ENCODE measurements around the gene CHST12.
"Not testable (repeated sequence)": the region's sequence is repeated elsewhere in the genome, so short reads cannot be mapped to it uniquely, and the experiment has no call there.

CHST12 gene

GRCh38 chr7:2437537-2438148, 34.2 kb downstream of the CHST12 start:
- no peak for DNase-seq

DNA sequence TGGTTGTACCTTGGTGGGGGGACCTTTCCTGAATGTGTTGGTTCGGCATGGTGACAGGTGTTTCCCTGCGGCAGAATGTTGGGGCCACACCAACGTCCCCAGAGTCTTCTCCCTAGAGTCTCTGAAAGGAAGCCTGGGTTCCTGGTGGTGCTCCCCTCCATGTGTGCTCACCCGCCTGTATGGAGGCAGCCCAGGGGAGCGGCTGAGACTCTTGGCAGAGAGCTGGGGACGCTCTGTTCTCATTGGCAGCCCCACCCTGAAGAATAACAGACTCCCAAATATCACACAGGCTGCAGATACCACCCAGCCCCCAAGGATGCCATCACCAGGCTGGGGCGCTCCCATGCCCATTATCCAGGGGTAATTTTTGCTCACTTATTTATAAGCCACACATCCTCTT, 34.8 kb downstream of the CHST12 start:
- DNase-seq, result no peak

GRCh38 chr7:2438775-2439174, 35.4 kb downstream of the CHST12 start:
- no peak for DNase-seq

GRCh38 chr7:2440608-2441245, 37.3 kb downstream of the CHST12 start:
- DNase-seq, result no peak

DNA sequence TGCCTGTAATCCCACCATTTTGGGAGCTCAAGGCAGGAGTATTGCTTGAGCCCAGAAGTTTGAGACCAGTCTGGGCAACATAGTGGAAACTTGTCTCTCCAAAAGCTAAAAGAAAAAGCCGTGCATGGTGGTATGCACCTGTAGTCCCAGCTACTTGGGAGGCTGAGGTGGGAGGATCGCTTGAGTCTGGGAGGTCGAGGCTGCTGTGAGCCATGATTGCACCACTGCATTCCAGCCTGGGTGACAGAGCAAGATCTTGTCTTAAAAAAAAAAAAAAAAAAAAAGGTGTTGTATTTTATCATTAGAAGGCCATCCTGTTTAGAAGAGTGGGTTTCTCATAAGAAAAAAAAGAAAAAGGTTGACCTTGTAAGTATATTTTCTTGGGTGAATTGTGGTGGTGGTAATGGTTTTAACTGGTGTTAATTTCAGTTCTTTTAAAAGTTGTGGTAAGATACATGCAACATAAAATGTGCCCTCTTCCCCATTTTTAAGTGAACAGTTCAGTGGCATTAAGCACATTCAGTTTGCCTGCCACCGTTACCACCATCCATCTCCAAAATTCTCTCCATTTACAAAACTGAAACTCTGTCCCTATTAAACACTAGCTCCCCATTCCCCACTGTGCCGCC, 38.1 kb downstream of the CHST12 start:
- DNase-seq, result no peak

DNA sequence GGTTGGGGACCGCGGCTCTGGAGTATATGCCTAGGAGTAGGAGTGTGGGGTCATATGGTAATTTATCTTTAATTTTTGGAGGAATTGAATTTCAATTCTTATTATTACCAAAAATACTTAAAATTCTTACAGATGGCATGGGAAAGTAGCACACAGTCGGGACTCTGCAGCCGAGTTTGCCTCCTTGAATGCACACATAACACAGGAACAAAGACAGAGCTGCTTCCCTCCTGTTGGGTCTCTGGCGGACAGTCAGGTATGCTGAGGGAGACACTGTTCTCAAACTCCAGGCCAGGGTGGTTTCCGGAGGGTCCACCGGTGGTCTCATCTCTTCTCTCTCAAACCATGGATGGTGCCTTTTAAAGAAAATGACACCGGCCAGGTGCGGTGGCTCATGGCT, 40.1 kb downstream of the CHST12 start:
- no peak for DNase-seq

DNA sequence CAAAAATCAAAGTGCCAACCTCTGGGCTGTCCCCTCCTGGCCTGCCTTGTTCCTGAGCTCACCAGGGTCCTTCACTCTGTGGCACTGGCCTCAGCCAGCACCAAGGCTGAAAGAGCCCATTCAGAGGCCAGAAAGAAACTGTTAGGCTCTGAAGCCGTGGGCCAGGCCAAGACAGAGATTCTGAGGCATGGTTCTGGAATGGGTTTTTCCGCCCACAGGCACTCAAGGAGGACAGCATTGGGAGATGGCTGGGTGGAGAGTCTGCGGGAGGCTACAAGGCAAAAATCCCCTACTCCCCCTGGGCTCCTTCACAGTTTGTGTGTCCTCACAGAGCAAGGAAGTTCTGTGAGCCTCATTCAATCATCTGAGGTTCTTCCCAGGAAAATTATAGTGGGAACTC, 41.1 kb downstream of the CHST12 start:
- no peak for DNase-seq

GRCh38 chr7:2445047-2445446, 41.6 kb downstream of the CHST12 start:
- DNase-seq, result no peak

- no peak for DNase-seq
Observed at GRCh38 chr7:2445898-2446555, 42.6 kb downstream of the CHST12 start.

GRCh38 chr7:2446676-2447075, 43.3 kb downstream of the CHST12 start:
- DNase-seq, result no peak

- no peak for DNase-seq
Observed at GRCh38 chr7:2450198-2451107, 47.0 kb downstream of the CHST12 start.

GRCh38 chr7:2451171-2452073, 48.0 kb downstream of the CHST12 start:
- peak; percentile 86 for DNase-seq

GRCh38 chr7:2452074-2452507, 48.7 kb downstream of the CHST12 start:
- no peak for DNase-seq

DNA sequence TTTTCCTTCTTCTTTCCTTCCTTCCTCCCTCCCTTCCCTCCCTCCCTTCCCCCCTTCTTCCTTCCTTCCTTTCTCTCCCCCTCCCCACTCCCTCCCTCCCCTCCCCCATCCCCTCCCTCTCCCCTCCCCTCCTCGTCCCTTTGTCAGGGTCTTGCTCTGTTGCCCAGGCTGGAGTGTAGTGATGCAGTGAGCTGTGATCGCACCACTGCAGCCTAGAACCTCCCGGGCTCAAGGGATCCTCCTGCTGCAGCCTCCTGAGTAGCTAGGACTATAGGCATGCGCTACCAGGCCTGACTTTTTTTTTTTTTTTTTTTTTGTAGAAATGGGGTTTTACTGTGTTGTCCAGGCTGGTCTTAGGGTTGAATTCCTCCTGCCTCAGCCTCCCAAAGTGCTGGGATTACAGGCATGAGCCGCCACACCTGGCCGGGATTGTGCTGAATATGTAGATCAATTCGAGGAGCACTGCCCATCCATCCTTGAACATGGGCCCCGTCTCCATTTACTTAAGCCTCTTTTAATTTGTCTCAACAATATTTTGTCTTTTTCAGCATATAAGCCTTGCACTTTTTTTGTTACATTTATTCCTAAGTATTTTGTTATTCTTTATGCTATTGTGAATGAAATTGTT, 49.3 kb downstream of the CHST12 start:
- DNase-seq, result no peak

GRCh38 chr7:2453849-2454248, 50.4 kb downstream of the CHST12 start:
- DNase-seq, result not testable (repeated sequence)

- DNase-seq, result no peak
Observed at GRCh38 chr7:2459674-2460073, 56.3 kb downstream of the CHST12 start.

DNA sequence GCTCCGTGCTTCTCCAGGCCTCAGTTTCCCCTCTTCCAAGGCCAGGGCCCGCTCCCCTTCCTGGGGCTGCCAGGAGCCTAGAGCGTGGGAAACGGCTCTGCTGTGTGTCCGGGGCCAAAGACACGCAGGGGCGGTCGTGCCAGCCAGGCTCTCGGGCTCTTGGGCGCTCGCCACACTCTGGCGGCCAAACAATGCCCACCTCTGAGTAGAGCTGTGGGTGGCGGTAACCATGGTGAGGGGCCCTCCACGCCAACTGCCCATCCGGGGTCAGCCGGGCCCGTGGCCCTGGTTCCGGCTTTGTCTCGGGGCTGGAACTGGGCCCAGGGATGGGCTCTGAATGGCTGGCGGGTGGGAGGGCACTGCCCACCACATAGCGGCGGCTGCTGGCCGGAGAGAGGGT, 56.8 kb downstream of the CHST12 start:
- DNase-seq, result no peak

- no peak for DNase-seq
Observed at GRCh38 chr7:2460641-2461040, 57.2 kb downstream of the CHST12 start.

DNA sequence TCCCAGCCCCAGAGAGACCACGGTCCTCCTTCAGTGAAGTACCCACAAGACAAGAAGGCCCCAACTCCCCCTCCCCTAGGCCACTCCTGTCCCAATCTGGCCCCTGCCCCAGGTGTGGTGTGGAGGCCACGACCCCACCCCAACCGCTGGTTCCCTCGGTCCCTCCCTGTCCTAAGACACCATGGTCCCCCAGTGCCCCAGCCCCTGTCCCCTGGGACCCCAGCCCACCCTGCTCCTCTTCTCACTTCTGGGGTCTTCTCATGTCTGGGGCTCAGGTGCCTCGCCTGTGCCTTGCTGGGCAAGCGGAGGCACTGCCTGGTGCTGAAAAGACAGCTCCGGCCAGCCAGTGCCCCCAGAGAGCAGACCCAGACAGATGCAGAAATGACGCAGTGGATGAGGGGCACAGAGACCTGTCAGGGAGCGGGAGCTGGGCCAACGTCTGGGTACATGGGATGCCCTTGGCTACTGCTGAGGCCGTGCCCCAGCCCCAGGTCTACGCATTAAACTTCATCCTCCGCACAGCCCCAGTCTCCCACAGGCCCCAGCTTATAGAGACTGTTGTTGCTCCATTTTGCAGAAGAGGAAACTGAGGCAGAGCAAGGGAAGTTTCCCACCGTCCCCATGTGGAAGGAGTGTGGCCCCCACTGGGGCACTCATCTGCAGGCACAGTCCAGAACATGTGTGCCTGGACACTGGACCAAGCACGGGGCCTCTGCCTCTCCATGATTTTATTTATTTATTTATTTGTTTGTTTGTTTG, 58.0 kb downstream of the CHST12 start:
- DNase-seq, result no peak

DNA sequence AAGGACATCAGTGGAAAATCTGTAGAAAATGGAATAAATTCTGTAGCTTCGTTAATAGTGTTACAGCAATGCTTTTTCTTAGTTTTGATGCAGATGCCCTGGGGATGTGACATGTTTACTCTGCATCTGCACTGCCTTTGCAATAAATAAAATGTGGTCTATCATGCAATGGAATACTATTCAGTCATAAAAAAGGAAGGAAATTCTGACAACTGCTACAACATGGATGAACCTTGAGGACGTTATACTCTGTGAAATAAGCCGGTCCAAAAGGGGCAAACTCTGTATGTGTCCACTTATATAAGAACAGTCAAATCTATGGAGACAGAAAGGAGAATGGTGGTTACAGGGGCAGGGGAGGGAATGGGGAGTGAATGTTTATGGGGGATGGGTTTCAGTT, 59.3 kb downstream of the CHST12 start:
- DNase-seq, result no peak

DNA sequence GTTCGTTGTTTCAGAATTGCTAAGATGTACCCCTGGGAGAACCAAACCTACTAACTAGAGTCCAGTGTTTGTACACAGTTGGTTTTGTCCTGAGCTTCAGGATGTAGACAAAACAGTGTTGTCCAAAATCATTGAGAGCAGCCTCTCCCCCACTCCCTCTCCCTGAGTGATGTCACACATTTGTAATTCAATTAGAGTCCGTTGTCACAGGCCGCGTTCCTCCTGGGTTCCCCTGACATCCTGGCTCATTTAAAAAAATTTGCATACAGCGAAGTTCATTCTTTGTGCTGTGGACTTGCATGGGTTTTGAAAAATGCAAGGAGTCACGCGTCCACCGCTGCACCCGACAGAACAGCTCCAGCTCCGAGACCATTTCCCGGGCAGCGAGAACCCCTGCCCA, 62.5 kb downstream of the CHST12 start:
- DNase-seq, result no peak
